IMR-90 (cell line): ENCODE data around the gene ATP2B2. TPM values are rescaled to one million over a fixed set of nuclear protein-coding genes. Genes with fewer than 3 reads are reported as not detected.

Experiments used
- ATAC-seq: fragments of 200-7000 bp; cut with Tn5 transposase; 2 replicates; pipeline ENCODE4 v1.9.1; 2020; ENCODE audit warnings: low read depth, mild to moderate bottlenecking, moderate library complexity
- BruUV-seq: library from RNA; stranded (reverse); fragments of 400-500 nt; replicated peaks from 2 replicates; lab custom pipeline; 2021; lab: Mats Ljungman, UMichigan
- CTCF ChIA-PET: fragments of 300-600 bp; formaldehyde crosslinking; extraction: SDS; loops from one replicate; lab custom pipeline; 2021; ENCODE audit warnings: antibody characterized with exemption; lab: Yijun Ruan, JAX
- POLR2A ChIA-PET: fragments of 300-600 bp; sonication (Branson Sonifier 250); formaldehyde crosslinking; loops from one replicate; lab custom pipeline; 2022; ENCODE audit warnings: antibody characterized with exemption; ENCODE audit not compliant: unreplicated experiment; lab: Charles Lee
- DNase-seq: peaks from one replicate; pipeline ENCODE4 v3.0.0; 2013
- H2AFZ ChIP-seq: replicated peaks from 2 replicates; pipeline ENCODE3; 2013; ENCODE audit warnings: low read length, mild to moderate bottlenecking; ENCODE audit not compliant: poor library complexity
- H2AK5ac ChIP-seq: 2 replicates; pipeline ENCODE4 v1.6.1; 2013; ENCODE audit warnings: low read depth, low read length, inconsistent platforms
- H2AK9ac ChIP-seq: replicated peaks from 2 replicates; pipeline ENCODE3; 2013; ENCODE audit warnings: mild to moderate bottlenecking, low read depth, low read length, moderate library complexity; ENCODE audit not compliant: poor library complexity
- H2BK120ac ChIP-seq: 2 replicates; pipeline ENCODE4 v1.6.1; 2013; ENCODE audit warnings: low read depth, low read length, inconsistent platforms
- H2BK15ac ChIP-seq: 3 replicates; pipeline ENCODE4 v1.6.1; 2013; ENCODE audit warnings: low read depth, low read length, inconsistent platforms
- H2BK20ac ChIP-seq: 2 replicates; pipeline ENCODE4 v1.6.1; 2013; ENCODE audit warnings: low read depth, mild to moderate bottlenecking, inconsistent platforms, low read length, moderate library complexity
- H2BK5ac ChIP-seq: 2 replicates; pipeline ENCODE4 v1.6.1; 2013; ENCODE audit warnings: mild to moderate bottlenecking, low read depth, low read length, inconsistent platforms; ENCODE audit not compliant: poor library complexity, severe bottlenecking
- H3K14ac ChIP-seq: replicated peaks from 2 replicates; pipeline ENCODE4 v1.6.1; 2013; ENCODE audit warnings: low read depth, low read length, inconsistent platforms
- H3K18ac ChIP-seq: 2 replicates; pipeline ENCODE4 v1.6.1; 2013; ENCODE audit warnings: low read depth, low read length, control low read depth
- H3K23ac ChIP-seq: 2 replicates; pipeline ENCODE4 v1.6.1; 2013; ENCODE audit warnings: low read depth, low read length, inconsistent platforms
- H3K27ac ChIP-seq: 2 replicates; pipeline ENCODE4 v1.5.1; 2013; ENCODE audit warnings: mild to moderate bottlenecking, control low read depth, low read length; ENCODE audit not compliant: insufficient read depth
- H3K27me3 ChIP-seq: 2 replicates; pipeline ENCODE4 v1.6.1; 2013; ENCODE audit warnings: low read length; ENCODE audit not compliant: control insufficient read depth, insufficient read depth
- H3K36me3 ChIP-seq: 2 replicates; pipeline ENCODE4 v1.6.1; 2013; ENCODE audit warnings: low read length, mixed read lengths; ENCODE audit not compliant: control insufficient read depth, insufficient read depth
- H3K4ac ChIP-seq: 2 replicates; pipeline ENCODE4 v1.6.1; 2013; ENCODE audit warnings: low read depth, low read length, inconsistent platforms
- H3K4me1 ChIP-seq: 2 replicates; pipeline ENCODE4 v1.6.1; 2013; ENCODE audit warnings: low read length, mixed read lengths; ENCODE audit not compliant: control insufficient read depth, insufficient read depth
- H3K4me2 ChIP-seq: 2 replicates; pipeline ENCODE4 v1.6.1; 2013; ENCODE audit warnings: low read depth, mild to moderate bottlenecking, control low read depth, low read length, moderate library complexity
- H3K4me3 ChIP-seq: 2 replicates; pipeline ENCODE4 v1.5.1; 2013; ENCODE audit warnings: low read depth, mild to moderate bottlenecking, control low read depth, low read length, moderate library complexity; ENCODE audit not compliant: insufficient read depth
- H3K56ac ChIP-seq: 2 replicates; pipeline ENCODE4 v1.6.1; 2013; ENCODE audit warnings: low read length, inconsistent platforms; ENCODE audit not compliant: insufficient read depth; ENCODE audit errors: extremely low read depth
- H3K79me1 ChIP-seq, 2 experiments: 2 replicates each; pipeline ENCODE4 v1.6.1; 2013; ENCODE audit warnings: low read length in 2 of 2, inconsistent platforms in 1 of 2, low read depth in 1 of 2
- H3K9ac ChIP-seq: 2 replicates; pipeline ENCODE4 v1.6.1; 2013; ENCODE audit warnings: low read depth, low read length, control low read depth
- H3K9me1 ChIP-seq: 2 replicates; pipeline ENCODE4 v1.6.1; 2013; ENCODE audit warnings: low read length, inconsistent platforms; ENCODE audit not compliant: insufficient read depth
- H3K9me3 ChIP-seq: 2 replicates; pipeline ENCODE4 v1.6.1; 2013; ENCODE audit warnings: low read length; ENCODE audit not compliant: control insufficient read depth, insufficient read depth
- H4K20me1 ChIP-seq: 2 replicates; pipeline ENCODE4 v1.6.1; 2013; ENCODE audit warnings: low read length, inconsistent platforms; ENCODE audit not compliant: insufficient read depth
- H4K5ac ChIP-seq: 2 replicates; pipeline ENCODE4 v1.6.1; 2013; ENCODE audit warnings: mild to moderate bottlenecking, low read depth, low read length, control low read depth
- H4K8ac ChIP-seq, 2 experiments: 2 replicates each; pipeline ENCODE4 v1.6.1; 2013; ENCODE audit warnings: low read depth in 2 of 2, low read length in 2 of 2, control low read depth in 1 of 2, inconsistent platforms in 1 of 2
- H4K91ac ChIP-seq: 2 replicates; pipeline ENCODE4 v1.6.1; 2013; ENCODE audit warnings: low read depth, low read length, inconsistent platforms; ENCODE audit not compliant: insufficient read depth
- BHLHE40 ChIP-seq: fragments of 150-350 bp; IDR thresholded peaks from 2 replicates; pipeline ENCODE4 v1.6.1; 2016; ENCODE audit warnings: mild to moderate bottlenecking, low read depth, low read length
- CEBPB ChIP-seq: IDR thresholded peaks from 2 replicates; pipeline ENCODE4 v1.6.1; 2012; ENCODE audit warnings: low read depth, low read length, improper control_type of control experiment
- CHD1 ChIP-seq: IDR thresholded peaks from 2 replicates; pipeline ENCODE4 v1.6.1; 2012; ENCODE audit warnings: low read depth, low read length, improper control_type of control experiment
- CTCF ChIP-seq: conservative IDR thresholded peaks from 2 replicates; pipeline ENCODE4 v1.5.1; 2012; ENCODE audit warnings: mild to moderate bottlenecking, low read depth, low read length, improper control_type of control experiment
- ELK1 ChIP-seq: fragments of 150-350 bp; IDR thresholded peaks from 2 replicates; pipeline ENCODE4 v1.6.1; 2016; ENCODE audit warnings: low read depth, mild to moderate bottlenecking, low read length, moderate library complexity, borderline replicate concordance
- FOS ChIP-seq: fragments of 150-350 bp; IDR thresholded peaks from 2 replicates; pipeline ENCODE4 v1.6.1; 2016; ENCODE audit warnings: low read depth, low read length
- MAFK ChIP-seq: IDR thresholded peaks from 2 replicates; pipeline ENCODE4 v1.6.1; 2012; ENCODE audit warnings: low read depth, low read length, improper control_type of control experiment
- MAZ ChIP-seq: IDR thresholded peaks from 2 replicates; pipeline ENCODE4 v1.6.1; 2012; ENCODE audit warnings: low read depth, mild to moderate bottlenecking, low read length, improper control_type of control experiment, moderate library complexity, borderline replicate concordance
- MXI1 ChIP-seq: IDR thresholded peaks from 2 replicates; pipeline ENCODE4 v1.6.1; 2012; ENCODE audit warnings: low read depth, mild to moderate bottlenecking, low read length, moderate library complexity, borderline replicate concordance
- NFE2L2 ChIP-seq: fragments of 150-350 bp; IDR thresholded peaks from 2 replicates; pipeline ENCODE4 v1.6.1; 2016; ENCODE audit warnings: low read depth, mild to moderate bottlenecking, low read length
- POLR2A ChIP-seq: IDR thresholded peaks from 2 replicates; pipeline ENCODE4 v1.6.1; 2012; ENCODE audit warnings: mild to moderate bottlenecking, low read depth, low read length
- RAD21 ChIP-seq: IDR thresholded peaks from 2 replicates; pipeline ENCODE4 v1.6.1; 2012; ENCODE audit warnings: low read length, improper control_type of control experiment
- RCOR1 ChIP-seq: IDR thresholded peaks from 2 replicates; pipeline ENCODE4 v1.6.1; 2012; ENCODE audit warnings: mild to moderate bottlenecking, low read length, improper control_type of control experiment; ENCODE audit not compliant: insufficient replicate concordance
- RFX5 ChIP-seq: IDR thresholded peaks from 2 replicates; pipeline ENCODE4 v1.8.0; 2012; ENCODE audit warnings: low read depth, mild to moderate bottlenecking, low read length, moderate library complexity
- SMC3 ChIP-seq: fragments of 150-350 bp; IDR thresholded peaks from 2 replicates; pipeline ENCODE4 v1.6.1; 2016; ENCODE audit warnings: low read depth, mild to moderate bottlenecking, antibody characterized with exemption, low read length, moderate library complexity
- USF2 ChIP-seq: fragments of 150-350 bp; IDR thresholded peaks from 2 replicates; pipeline ENCODE4 v1.6.1; 2017; ENCODE audit warnings: mild to moderate bottlenecking, antibody characterized with exemption, low read length, low read depth
- WGBS, 2 experiments: methylation state at CpG; one replicate each; pipeline versions ENCODE4 v1.1.5 to v1.1.7; 2013; ENCODE audit warnings: missing lambda C conversion rate in 2 of 2; ENCODE audit not compliant: insufficient read length in 1 of 2; ENCODE audit errors: extremely low coverage in 2 of 2; 5-methylcytosine and 5-hydroxymethylcytosine counted together
- dilution Hi-C: fragments of 300-500 bp; cut with HindIII; formaldehyde crosslinking; loops from one replicate; pipeline ENCODE4 v1.14.3; 2018; ENCODE audit warnings: low sequenced_read_pairs; ENCODE audit not compliant: unreplicated experiment
- in situ Hi-C: fragments of 300-500 bp; cut with MboI; formaldehyde crosslinking; loops from 3 replicates; pipeline ENCODE4 v1.14.3; 2019; ENCODE audit warnings: low sequenced_read_pairs, inconsistent platforms, mixed read lengths
- intact Hi-C: fragments of 100-400 bp; cut with micrococcal nuclease; formaldehyde crosslinking; loops from 2 replicates; pipeline ENCODE4 v1.10.0; 2022
- polyA plus RNA-seq, 3 experiments: library from polyadenylated mRNA; depleted of rRNA; stranded (reverse); fragments of >200 nt; gene quantifications; 2 replicates each; pipeline ENCODE4 v1.2.3, GENCODE V29; 2012; ENCODE audit warnings: low replicate concordance in 1 of 3
- total RNA-seq: library from RNA; depleted of rRNA; stranded (reverse); fragments of >200 nt; gene quantifications from 2 replicates; pipeline ENCODE4 v1.2.3, GENCODE V29; 2012

Gene ATP2B2
- total and polyA plus RNA-seq, 2 of the 4 experiments (the other 2 are of a cell fraction) = under 0.01 to 0.02 TPM

GRCh38 chr3:10310578-10310977 is 194.8 kb downstream of the ATP2B2 start:
- intact Hi-C loops = no loop called here
- Histone ChIP-seq H4K8ac (no peak overlapping the region), H3K27me3 (no peaks in the 10 kb centered on the region), H3K36me3 (peaks cover 70% of the 10 kb centered on the region), H4K5ac (no peak overlapping the region), H3K56ac (no peak overlapping the region), H3K27ac (peak overlapping the region; percentile 57; the same call in 1 of the 2 replicates), H3K4me1 (peaks cover 13% of the 10 kb centered on the region), H3K4ac (no peak overlapping the region), H2BK15ac (no peak overlapping the region), H2BK5ac (peak overlapping the region; percentile 12), H2AFZ (no peak overlapping the region), H3K23ac (no peak overlapping the region), H2BK20ac (no peak overlapping the region), H3K18ac (no peak overlapping the region), H2AK5ac (no peak overlapping the region), H3K9me3 (no peaks in the 10 kb centered on the region), H3K4me2 (no peak overlapping the region), H4K20me1 (peaks cover 52% of the 10 kb centered on the region), H2BK120ac (no peak overlapping the region), H3K4me3 (no peak overlapping the region), H4K91ac (no peak overlapping the region), H2AK9ac (no peak overlapping the region), H3K14ac (no peak overlapping the region), H3K79me1 (peaks cover 21 to 76% of the 10 kb centered on the region in 2 experiments), H3K9ac (no peak overlapping the region), H3K9me1 (peaks cover 12% of the 10 kb centered on the region)
- dilution Hi-C loops = no loop called here
- TF ChIP-seq RCOR1 (no peak), BHLHE40 (no peak), RFX5 (no peak), FOS (0 out of 2 replicates have a peak, but pooled peaks have one; percentile 45), MAFK (peak; percentile 92), RAD21 (no peak), NFE2L2 (peak; percentile 97), ELK1 (no peak), CHD1 (no peak), POLR2A (no peak), USF2 (no peak), CTCF (no peak), SMC3 (no peak), MXI1 (no peak), CEBPB (no peak), MAZ (no peak)
- peak; percentile 43 for ATAC-seq
- in situ Hi-C loops = no loop called here
- CTCF ChIA-PET = no interaction called here
- POLR2A ChIA-PET = no interaction called here
- WGBS, 2 experiments = no CpG with 5 or more reads among the region's 2 CpGs
- no TSS peak for BruUV-seq
- peak; percentile 75 for DNase-seq
